HG02852 (cell line): ENCODE results near the gene FAM81B.

Experiments
- ATAC-seq: cut with Tn5 transposase; IDR thresholded peaks from one replicate; pipeline ENCODE4 v1.9.1; 2021; ENCODE audit warnings: mild to moderate bottlenecking, moderate library complexity; ENCODE audit not compliant: unreplicated experiment

The FAM81B gene

DNA sequence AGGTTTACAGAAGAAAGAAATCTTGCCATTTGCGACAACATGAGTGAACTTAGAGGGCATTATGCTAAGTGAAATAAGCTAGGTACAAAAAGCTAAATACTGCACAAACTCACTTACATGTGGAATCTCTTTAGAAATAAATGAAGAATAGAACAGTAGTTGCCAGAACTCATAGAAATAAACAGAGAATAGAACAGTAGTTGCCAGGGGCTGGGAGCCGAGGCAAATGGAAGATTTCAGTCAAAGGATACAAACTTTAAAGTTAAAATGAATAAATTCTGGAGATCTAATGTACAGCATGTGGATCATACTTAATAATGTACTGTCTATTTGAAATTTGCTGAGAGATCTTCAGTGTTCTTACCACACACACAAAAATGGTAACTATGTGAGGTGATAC is 63.4 kb downstream of the FAM81B start:
- no peak for ATAC-seq

DNA sequence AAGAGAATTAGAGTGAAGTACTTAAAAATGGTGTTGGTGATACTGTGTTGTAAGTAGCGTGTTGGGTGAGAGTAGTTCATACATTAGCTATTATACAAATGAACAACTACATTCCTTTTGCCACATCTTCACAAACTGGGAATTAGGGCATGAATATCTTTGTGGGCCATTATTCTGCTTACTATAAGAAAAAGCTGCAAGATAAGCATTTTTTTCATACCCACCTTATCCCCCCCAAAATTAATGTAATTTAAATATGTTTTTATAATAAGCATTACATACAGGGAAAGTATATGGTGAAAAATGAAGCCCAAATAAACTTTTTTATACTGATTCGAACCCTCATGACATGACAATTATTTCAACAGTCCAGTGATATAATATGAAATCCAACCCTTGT is 69.5 kb downstream of the FAM81B start:
- ATAC-seq: no peak

GRCh38 chr5:95471487-95471886 is 80.3 kb downstream of the FAM81B start:
- no peak for ATAC-seq

GRCh38 chr5:95471942-95472341 is 80.8 kb downstream of the FAM81B start:
- no peak for ATAC-seq

DNA sequence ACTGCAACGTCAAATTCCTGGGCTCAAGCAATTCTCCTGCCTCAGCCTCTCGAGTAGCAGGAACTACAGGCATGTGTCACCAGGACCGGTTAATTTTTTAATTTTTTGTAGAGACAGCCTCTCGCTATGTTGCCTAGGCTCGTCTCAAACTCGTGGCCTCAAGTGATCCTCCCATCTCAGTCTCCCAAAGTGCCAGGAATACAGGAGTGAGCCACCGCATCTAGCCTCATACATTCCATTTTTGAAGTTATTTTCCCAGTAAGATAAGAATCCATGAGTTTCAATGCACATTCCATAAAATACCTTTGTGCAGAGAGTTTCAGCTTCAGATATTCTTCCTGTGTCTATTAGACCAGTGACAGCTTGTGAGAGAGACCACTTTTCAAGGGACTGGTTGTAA is 93.3 kb downstream of the FAM81B start:
- ATAC-seq: no peak

DNA sequence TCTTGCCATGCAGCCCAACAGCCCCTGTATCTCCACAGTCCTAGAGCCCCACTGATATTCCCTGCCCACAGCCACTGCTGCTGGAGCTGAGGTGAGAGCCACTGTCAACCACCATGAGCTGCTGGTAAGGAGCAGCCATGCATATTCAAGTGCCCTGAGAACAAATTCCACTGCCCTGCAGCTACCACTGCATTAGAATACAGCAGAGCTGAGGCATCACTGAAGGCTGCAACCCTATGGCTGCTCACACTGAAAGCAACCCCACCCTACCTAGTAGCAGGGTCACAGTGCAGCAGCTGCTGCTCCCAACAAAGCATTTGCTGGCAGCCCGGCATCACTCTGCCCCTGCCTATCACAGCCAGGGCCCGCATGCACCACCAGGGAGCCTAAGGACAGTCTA is 95.0 kb downstream of the FAM81B start:
- ATAC-seq: no peak

DNA sequence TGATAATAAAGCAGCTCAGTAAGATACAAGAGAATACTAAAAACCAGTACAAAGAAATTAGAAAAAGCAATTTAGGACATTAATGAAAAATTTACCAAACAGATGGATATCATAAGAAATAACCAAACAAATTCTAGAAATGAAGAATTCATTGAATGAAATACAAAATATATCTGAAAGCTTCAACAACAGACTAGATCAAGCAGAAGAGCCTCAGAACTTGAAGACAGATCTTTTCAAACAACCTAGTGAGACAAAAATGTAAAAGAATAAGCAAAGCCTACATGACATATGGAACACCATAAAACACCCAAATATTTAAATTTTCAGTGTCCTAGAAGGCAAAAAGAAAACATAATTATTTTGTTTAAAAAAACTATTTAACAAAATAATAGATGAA is 96.7 kb downstream of the FAM81B start:
- no peak for ATAC-seq
